GM20431 (cell line): ENCODE results near the gene PHLPP1.
"Not testable (repeated sequence)": the region's sequence is repeated elsewhere in the genome, so short reads cannot be mapped to it uniquely, and the experiment has no call there.

Source experiments
- in situ Hi-C: fragments of 300-500 bp; cut with MseI, MboI; formaldehyde crosslinking; loops from one replicate; pipeline ENCODE4 v1.15.0; 2020; ENCODE audit warnings: low sequenced_read_pairs; ENCODE audit not compliant: unreplicated experiment

Gene PHLPP1

GRCh38 chr18:62876111-62876510 is 160.8 kb downstream of the PHLPP1 start:
- in situ Hi-C loops, result no loop called here

GRCh38 chr18:62876828-62877227 is 161.5 kb downstream of the PHLPP1 start:
- in situ Hi-C loops, result no loop called here

- in situ Hi-C loops, result no loop called here
Measured at GRCh38 chr18:62877411-62878221, 162.3 kb downstream of the PHLPP1 start.

GRCh38 chr18:62878305-62878704 is 163.0 kb downstream of the PHLPP1 start:
- in situ Hi-C loops, result no loop called here

GRCh38 chr18:62880034-62880433 is 164.7 kb downstream of the PHLPP1 start:
- in situ Hi-C loops, result no loop called here

- in situ Hi-C loops, result no loop called here
Measured at GRCh38 chr18:62880673-62881364, 165.5 kb downstream of the PHLPP1 start.

GRCh38 chr18:62881509-62882016 is 166.2 kb downstream of the PHLPP1 start:
- in situ Hi-C loops, result no loop called here

- in situ Hi-C loops, result no loop called here
Measured at GRCh38 chr18:62883937-62884735, 168.8 kb downstream of the PHLPP1 start.

- in situ Hi-C loops, result no loop called here
Measured at GRCh38 chr18:62885804-62886203, 170.5 kb downstream of the PHLPP1 start.

GRCh38 chr18:62894681-62895390 is 179.5 kb downstream of the PHLPP1 start:
- in situ Hi-C loops, result no loop called here

- in situ Hi-C loops, result no loop called here
Measured at GRCh38 chr18:62897153-62897552, 181.8 kb downstream of the PHLPP1 start.

GRCh38 chr18:62898359-62898758 is 183.0 kb downstream of the PHLPP1 start:
- in situ Hi-C loops, result no loop called here

- in situ Hi-C loops, result no loop called here
Measured at GRCh38 chr18:62899534-62899933, 184.2 kb downstream of the PHLPP1 start.

- in situ Hi-C loops, result no loop called here
Measured at GRCh38 chr18:62900132-62900883, 185.0 kb downstream of the PHLPP1 start.

- in situ Hi-C loops, result no loop called here
Measured at GRCh38 chr18:62902776-62903175, 187.4 kb downstream of the PHLPP1 start.

GRCh38 chr18:62904396-62905285 is 189.3 kb downstream of the PHLPP1 start:
- in situ Hi-C loops, result no loop called here

- in situ Hi-C loops, result no loop called here
Measured at GRCh38 chr18:62912885-62913284, 197.5 kb downstream of the PHLPP1 start.

GRCh38 chr18:62913824-62914223 is 198.5 kb downstream of the PHLPP1 start:
- in situ Hi-C loops, result not testable (repeated sequence)
